SIG-M5 (cell line): ENCODE results near the gene WARS2.

Source experiments
- DNase-seq: peaks from one replicate; lab custom pipeline; 2025; lab: John Stamatoyannopoulos, UW

The WARS2 gene

GRCh38 chr1:119083479-119083878 is 57.0 kb downstream of the WARS2 start:
- no peak for DNase-seq

- no peak for DNase-seq
Observed at GRCh38 chr1:119081700-119082099, 58.8 kb downstream of the WARS2 start.

GRCh38 chr1:119081267-119081666 is 59.2 kb downstream of the WARS2 start:
- no peak for DNase-seq

- no peak for DNase-seq
Observed at GRCh38 chr1:119080586-119080985, 59.9 kb downstream of the WARS2 start.

- DNase-seq: no peak
Observed at GRCh38 chr1:119079881-119080280, 60.6 kb downstream of the WARS2 start.

GRCh38 chr1:119075614-119076013 is 64.8 kb downstream of the WARS2 start:
- DNase-seq: no peak

GRCh38 chr1:119071321-119071720 is 69.1 kb downstream of the WARS2 start:
- DNase-seq: no peak

GRCh38 chr1:119069682-119070081 is 70.8 kb downstream of the WARS2 start:
- no peak for DNase-seq

- DNase-seq: no peak
Observed at GRCh38 chr1:119068427-119068826, 72.0 kb downstream of the WARS2 start.

GRCh38 chr1:119061700-119062099 is 78.8 kb downstream of the WARS2 start:
- DNase-seq: no peak

- DNase-seq: no peak
Observed at GRCh38 chr1:119055568-119055967, 84.9 kb downstream of the WARS2 start.

GRCh38 chr1:119053917-119054316 is 86.5 kb downstream of the WARS2 start:
- DNase-seq: no peak

GRCh38 chr1:119052267-119052666 is 88.2 kb downstream of the WARS2 start:
- DNase-seq: no peak

GRCh38 chr1:119048624-119049404 is 91.6 kb downstream of the WARS2 start:
- no peak for DNase-seq

- no peak for DNase-seq
Observed at GRCh38 chr1:119046785-119047438, 93.5 kb downstream of the WARS2 start.

GRCh38 chr1:119046429-119046784 is 94.0 kb downstream of the WARS2 start:
- no peak for DNase-seq

GRCh38 chr1:119045096-119045746 is 95.2 kb downstream of the WARS2 start:
- no peak for DNase-seq

GRCh38 chr1:119040906-119041305 is 99.5 kb downstream of the WARS2 start:
- DNase-seq: no peak

GRCh38 chr1:119040489-119040888 is 100.0 kb downstream of the WARS2 start:
- no peak for DNase-seq

- no peak for DNase-seq
Observed at GRCh38 chr1:119038363-119038762, 102.1 kb downstream of the WARS2 start.

- DNase-seq: no peak
Observed at GRCh38 chr1:119034359-119034758, 106.1 kb downstream of the WARS2 start.

GRCh38 chr1:119032986-119033385 is 107.5 kb downstream of the WARS2 start:
- DNase-seq: no peak

GRCh38 chr1:119027759-119028158 is 112.7 kb downstream of the WARS2 start:
- DNase-seq: no peak
